Measurements from ENCODE around the gene PPY. TPM values are rescaled to one million over a fixed set of nuclear protein-coding genes. Genes with fewer than 3 reads are reported as not detected.
"Not testable (repeated sequence)": the region's sequence is repeated elsewhere in the genome, so short reads cannot be mapped to it uniquely, and the experiment has no call there.

PPY gene
- total RNA-seq, 1 experiment from 2014 or later = not detected

DNA sequence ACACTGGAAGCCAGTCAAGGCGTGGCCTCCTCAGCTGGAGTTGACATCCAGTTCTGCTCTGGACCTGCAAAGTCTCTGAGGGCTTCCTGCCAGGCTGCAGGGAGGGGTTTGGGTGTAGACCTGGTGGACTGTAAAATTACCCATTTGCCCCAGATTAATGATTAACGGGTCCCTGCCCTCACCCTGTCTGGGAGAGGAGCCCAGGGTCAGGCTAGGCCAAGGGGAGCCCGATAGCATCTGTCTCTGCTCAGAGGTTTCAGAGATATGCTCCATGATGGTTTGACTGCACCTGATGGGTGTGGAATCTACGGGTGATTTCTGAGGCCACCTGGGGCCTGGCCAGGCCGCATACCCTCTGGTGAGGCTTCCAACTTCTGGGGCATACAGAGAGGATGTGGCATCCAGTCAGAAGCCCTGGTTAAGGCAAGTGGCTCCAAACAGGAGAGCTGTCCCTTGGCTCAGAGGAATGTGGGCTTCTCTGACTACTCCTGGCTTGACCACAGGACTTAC is 11.2 kb downstream of the PPY start (continued):
- TF ChIP-seq, protein P1, sequence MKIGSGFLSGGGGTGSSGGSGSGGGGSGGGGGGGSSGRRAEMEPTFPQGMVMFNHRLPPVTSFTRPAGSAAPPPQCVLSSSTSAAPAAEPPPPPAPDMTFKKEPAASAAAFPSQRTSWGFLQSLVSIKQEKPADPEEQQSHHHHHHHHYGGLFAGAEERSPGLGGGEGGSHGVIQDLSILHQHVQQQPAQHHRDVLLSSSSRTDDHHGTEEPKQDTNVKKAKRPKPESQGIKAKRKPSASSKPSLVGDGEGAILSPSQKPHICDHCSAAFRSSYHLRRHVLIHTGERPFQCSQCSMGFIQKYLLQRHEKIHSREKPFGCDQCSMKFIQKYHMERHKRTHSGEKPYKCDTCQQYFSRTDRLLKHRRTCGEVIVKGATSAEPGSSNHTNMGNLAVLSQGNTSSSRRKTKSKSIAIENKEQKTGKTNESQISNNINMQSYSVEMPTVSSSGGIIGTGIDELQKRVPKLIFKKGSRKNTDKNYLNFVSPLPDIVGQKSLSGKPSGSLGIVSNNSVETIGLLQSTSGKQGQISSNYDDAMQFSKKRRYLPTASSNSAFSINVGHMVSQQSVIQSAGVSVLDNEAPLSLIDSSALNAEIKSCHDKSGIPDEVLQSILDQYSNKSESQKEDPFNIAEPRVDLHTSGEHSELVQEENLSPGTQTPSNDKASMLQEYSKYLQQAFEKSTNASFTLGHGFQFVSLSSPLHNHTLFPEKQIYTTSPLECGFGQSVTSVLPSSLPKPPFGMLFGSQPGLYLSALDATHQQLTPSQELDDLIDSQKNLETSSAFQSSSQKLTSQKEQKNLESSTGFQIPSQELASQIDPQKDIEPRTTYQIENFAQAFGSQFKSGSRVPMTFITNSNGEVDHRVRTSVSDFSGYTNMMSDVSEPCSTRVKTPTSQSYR (CRISPR knock-in tag; IDR thresholded peaks at IDR 0.05) = no peak
- no peak for TF ChIP-seq ZNF396 (CRISPR knock-in tag; IDR thresholded peaks at IDR 0.05; ENCODE audit: borderline replicate concordance)
- TF ChIP-seq RORB (CRISPR knock-in tag; IDR thresholded peaks at IDR 0.05) = no peak
- no peak for TF ChIP-seq ZNF138 (CRISPR knock-in tag; conservative IDR thresholded peaks at IDR 0.05)
- TF ChIP-seq ZNF423 (CRISPR knock-in tag; IDR thresholded peaks at IDR 0.05) = no peak
- TF ChIP-seq, protein P2, sequence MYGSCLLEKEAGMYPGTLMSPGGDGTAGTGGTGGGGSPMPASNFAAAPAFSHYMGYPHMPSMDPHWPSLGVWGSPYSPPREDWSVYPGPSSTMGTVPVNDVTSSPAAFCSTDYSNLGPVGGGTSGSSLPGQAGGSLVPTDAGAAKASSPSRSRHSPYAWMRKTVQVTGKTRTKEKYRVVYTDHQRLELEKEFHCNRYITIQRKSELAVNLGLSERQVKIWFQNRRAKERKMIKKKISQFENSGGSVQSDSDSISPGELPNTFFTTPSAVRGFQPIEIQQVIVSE (CRISPR knock-in tag; IDR thresholded peaks at IDR 0.05; ENCODE audit: borderline replicate concordance) = no peak
- TF ChIP-seq, protein P3, sequence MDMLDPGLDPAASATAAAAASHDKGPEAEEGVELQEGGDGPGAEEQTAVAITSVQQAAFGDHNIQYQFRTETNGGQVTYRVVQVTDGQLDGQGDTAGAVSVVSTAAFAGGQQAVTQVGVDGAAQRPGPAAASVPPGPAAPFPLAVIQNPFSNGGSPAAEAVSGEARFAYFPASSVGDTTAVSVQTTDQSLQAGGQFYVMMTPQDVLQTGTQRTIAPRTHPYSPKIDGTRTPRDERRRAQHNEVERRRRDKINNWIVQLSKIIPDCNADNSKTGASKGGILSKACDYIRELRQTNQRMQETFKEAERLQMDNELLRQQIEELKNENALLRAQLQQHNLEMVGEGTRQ (CRISPR knock-in tag; IDR thresholded peaks at IDR 0.05) = no peak
- no peak for TF ChIP-seq GTF2I (CRISPR knock-in tag; conservative IDR thresholded peaks at IDR 0.05)

DNA sequence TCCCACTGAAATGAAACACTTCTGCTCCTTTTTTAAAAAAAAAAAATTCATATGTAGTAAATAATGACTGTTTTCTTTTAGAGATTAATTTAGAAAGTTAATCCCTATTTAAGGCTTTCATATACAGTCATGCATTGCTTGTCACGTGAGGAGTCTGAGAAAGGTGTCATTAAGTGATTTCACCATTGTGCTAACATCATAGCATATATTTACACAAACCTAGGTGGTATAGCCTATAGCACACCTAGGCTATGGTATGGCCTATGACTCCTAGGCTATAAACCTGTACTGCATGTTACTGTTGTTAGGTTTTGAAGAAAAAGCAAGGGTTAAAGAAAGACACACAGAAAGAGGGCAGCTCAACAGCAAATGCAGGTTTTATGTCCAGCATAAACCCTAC is 13.7 kb downstream of the PPY start:
- Mint-ChIP-seq H3K27me3 (ENCODE audit: low read depth) (peaks cover 61% of the 10 kb centered on the region), H3K9me3 (peaks cover 12% of the 10 kb centered on the region), H3K4me1 (peaks cover 12% of the 10 kb centered on the region), H3K27ac (no peak overlapping the region), H3K4me3 (no peak overlapping the region), H3K36me3 (no peaks in the 10 kb centered on the region)
- ChIA-PET CTCF (interaction anchor here (0.6 to 1.7 kb wide), 4 partner anchors 15 to 425 kb away, joined by 3 to 8 read pairs (median 3); no protein-coding TSS in a partner anchor), POLR2A (no interaction called here)
- DNase-seq (ENCODE audit: low spot score) (no peak), ATAC-seq (no peak)
- TF ChIP-seq TP53 (CRISPR knock-in tag; IDR thresholded peaks at IDR 0.05) (no peak), ZNF232 (CRISPR knock-in tag; IDR thresholded peaks at IDR 0.05) (no peak), TCF7 (CRISPR knock-in tag; IDR thresholded peaks at IDR 0.05; ENCODE audit: low read depth) (no peak), GRHL2 (CRISPR knock-in tag; IDR thresholded peaks at IDR 0.05; ENCODE audit: insufficient replicate concordance, severe bottlenecking) (no peak), ZNF317 (CRISPR knock-in tag; IDR thresholded peaks at IDR 0.05; ENCODE audit: borderline replicate concordance, low read depth) (no peak), JUN (CRISPR knock-in tag; IDR thresholded peaks at IDR 0.05) (no peak), SOX15 (CRISPR knock-in tag; IDR thresholded peaks at IDR 0.05) (no peak), FOXP1 (CRISPR knock-in tag; IDR thresholded peaks at IDR 0.05; ENCODE audit: borderline replicate concordance) (no peak)
- TF ChIP-seq, protein P4, sequence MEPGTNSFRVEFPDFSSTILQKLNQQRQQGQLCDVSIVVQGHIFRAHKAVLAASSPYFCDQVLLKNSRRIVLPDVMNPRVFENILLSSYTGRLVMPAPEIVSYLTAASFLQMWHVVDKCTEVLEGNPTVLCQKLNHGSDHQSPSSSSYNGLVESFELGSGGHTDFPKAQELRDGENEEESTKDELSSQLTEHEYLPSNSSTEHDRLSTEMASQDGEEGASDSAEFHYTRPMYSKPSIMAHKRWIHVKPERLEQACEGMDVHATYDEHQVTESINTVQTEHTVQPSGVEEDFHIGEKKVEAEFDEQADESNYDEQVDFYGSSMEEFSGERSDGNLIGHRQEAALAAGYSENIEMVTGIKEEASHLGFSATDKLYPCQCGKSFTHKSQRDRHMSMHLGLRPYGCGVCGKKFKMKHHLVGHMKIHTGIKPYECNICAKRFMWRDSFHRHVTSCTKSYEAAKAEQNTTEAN (CRISPR knock-in tag; IDR thresholded peaks at IDR 0.05) = no peak
- TF ChIP-seq, protein P5, sequence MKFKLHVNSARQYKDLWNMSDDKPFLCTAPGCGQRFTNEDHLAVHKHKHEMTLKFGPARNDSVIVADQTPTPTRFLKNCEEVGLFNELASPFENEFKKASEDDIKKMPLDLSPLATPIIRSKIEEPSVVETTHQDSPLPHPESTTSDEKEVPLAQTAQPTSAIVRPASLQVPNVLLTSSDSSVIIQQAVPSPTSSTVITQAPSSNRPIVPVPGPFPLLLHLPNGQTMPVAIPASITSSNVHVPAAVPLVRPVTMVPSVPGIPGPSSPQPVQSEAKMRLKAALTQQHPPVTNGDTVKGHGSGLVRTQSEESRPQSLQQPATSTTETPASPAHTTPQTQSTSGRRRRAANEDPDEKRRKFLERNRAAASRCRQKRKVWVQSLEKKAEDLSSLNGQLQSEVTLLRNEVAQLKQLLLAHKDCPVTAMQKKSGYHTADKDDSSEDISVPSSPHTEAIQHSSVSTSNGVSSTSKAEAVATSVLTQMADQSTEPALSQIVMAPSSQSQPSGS (CRISPR knock-in tag; IDR thresholded peaks at IDR 0.05; ENCODE audit: borderline replicate concordance, low read depth) = no peak
- TF ChIP-seq, protein P6, sequence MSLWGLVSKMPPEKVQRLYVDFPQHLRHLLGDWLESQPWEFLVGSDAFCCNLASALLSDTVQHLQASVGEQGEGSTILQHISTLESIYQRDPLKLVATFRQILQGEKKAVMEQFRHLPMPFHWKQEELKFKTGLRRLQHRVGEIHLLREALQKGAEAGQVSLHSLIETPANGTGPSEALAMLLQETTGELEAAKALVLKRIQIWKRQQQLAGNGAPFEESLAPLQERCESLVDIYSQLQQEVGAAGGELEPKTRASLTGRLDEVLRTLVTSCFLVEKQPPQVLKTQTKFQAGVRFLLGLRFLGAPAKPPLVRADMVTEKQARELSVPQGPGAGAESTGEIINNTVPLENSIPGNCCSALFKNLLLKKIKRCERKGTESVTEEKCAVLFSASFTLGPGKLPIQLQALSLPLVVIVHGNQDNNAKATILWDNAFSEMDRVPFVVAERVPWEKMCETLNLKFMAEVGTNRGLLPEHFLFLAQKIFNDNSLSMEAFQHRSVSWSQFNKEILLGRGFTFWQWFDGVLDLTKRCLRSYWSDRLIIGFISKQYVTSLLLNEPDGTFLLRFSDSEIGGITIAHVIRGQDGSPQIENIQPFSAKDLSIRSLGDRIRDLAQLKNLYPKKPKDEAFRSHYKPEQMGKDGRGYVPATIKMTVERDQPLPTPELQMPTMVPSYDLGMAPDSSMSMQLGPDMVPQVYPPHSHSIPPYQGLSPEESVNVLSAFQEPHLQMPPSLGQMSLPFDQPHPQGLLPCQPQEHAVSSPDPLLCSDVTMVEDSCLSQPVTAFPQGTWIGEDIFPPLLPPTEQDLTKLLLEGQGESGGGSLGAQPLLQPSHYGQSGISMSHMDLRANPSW (CRISPR knock-in tag; conservative IDR thresholded peaks at IDR 0.05; ENCODE audit: low read depth) = no peak
- TF ChIP-seq, protein P7, sequence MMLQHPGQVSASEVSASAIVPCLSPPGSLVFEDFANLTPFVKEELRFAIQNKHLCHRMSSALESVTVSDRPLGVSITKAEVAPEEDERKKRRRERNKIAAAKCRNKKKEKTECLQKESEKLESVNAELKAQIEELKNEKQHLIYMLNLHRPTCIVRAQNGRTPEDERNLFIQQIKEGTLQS (CRISPR knock-in tag; conservative IDR thresholded peaks at IDR 0.05) = no peak
- TF ChIP-seq, protein P8, sequence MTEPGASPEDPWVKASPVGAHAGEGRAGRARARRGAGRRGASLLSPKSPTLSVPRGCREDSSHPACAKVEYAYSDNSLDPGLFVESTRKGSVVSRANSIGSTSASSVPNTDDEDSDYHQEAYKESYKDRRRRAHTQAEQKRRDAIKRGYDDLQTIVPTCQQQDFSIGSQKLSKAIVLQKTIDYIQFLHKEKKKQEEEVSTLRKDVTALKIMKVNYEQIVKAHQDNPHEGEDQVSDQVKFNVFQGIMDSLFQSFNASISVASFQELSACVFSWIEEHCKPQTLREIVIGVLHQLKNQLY (CRISPR knock-in tag; IDR thresholded peaks at IDR 0.05) = no peak

DNA sequence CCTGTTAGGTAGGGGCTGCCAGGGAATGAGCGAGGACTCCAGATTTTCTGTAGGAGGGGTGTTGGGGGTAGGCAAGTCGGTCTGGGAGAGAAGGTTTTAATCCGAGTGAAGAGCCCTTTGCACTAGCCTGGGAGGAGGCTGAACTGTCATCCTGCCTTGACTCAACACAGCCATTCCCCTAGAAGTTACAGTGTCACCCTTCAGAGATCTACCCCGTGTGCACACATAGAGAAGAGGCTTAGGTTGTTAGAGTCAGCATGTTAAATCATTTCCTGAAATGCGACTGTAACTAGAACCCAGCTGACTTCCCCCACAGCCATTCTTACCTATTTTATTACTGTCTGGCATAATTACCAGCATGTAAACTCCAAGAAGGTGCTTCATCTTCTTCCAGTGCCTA is 14.3 kb downstream of the PPY start:
- ATAC-seq; POLR2A ChIA-PET; DNase-seq (ENCODE audit: low spot score); H3K27ac Mint-ChIP-seq; H3K36me3 Mint-ChIP-seq: not testable (repeated sequence)
- Mint-ChIP-seq H3K27me3 (ENCODE audit: low read depth) (peaks cover 65% of the 10 kb centered on the region), H3K4me3 (peak overlapping the region; percentile 78), H3K4me1 (peaks cover 12% of the 10 kb centered on the region), H3K9me3 (peaks cover 19% of the 10 kb centered on the region)
- CTCF ChIA-PET = interaction anchor here (0.6 to 1.7 kb wide), 4 partner anchors 16 to 426 kb away, joined by 3 to 8 read pairs (median 3); no protein-coding TSS in a partner anchor
